Loucy (cell line): ENCODE data around the gene CHRNB4.

ENCODE experiments used
- EZH2phosphoT487 ChIP-seq: fragments of 200-600 bp; IDR thresholded peaks from 2 replicates; pipeline ENCODE4 v1.6.1; 2018; ENCODE audit warnings: antibody characterized with exemption, mild to moderate bottlenecking, moderate library complexity, borderline replicate concordance
- TF ChIP-seq, protein P1 (sequence below): fragments of 200-600 bp; sonication (generic); conservative IDR thresholded peaks from 2 replicates; pipeline ENCODE4 v1.5.1; 2014; ENCODE audit warnings: mild to moderate bottlenecking, antibody characterized with exemption, low read length

DNA sequence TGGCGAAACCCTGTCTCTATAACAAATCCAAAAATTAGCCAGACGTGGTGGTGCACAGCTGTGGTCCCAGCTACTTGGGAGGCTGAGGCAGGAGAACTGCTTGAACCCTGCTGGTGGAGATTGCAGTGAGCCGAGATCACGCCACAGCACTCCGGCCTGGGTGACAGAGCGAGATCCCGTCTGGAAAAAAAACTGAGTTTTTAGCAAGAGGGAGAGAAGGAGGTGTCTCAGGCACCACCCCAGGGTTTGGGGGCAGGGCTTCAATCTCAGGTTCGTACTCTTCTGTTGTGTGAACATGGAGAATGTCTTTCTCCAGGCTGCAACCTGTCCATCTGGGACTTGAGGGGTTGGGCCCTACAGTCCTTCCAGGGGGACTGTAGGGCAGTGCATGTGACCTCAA lies 22.9 kb downstream of the CHRNB4 start:
- TF ChIP-seq EZH2phosphoT487, result no peak
- TF ChIP-seq, protein P1, sequence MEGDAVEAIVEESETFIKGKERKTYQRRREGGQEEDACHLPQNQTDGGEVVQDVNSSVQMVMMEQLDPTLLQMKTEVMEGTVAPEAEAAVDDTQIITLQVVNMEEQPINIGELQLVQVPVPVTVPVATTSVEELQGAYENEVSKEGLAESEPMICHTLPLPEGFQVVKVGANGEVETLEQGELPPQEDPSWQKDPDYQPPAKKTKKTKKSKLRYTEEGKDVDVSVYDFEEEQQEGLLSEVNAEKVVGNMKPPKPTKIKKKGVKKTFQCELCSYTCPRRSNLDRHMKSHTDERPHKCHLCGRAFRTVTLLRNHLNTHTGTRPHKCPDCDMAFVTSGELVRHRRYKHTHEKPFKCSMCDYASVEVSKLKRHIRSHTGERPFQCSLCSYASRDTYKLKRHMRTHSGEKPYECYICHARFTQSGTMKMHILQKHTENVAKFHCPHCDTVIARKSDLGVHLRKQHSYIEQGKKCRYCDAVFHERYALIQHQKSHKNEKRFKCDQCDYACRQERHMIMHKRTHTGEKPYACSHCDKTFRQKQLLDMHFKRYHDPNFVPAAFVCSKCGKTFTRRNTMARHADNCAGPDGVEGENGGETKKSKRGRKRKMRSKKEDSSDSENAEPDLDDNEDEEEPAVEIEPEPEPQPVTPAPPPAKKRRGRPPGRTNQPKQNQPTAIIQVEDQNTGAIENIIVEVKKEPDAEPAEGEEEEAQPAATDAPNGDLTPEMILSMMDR, result no peak
